H9 (cell line): ENCODE data around the gene TLDC2. TPM values are rescaled to one million over a fixed set of nuclear protein-coding genes. Genes with fewer than 3 reads are reported as not detected.

Experiments
- DNase-seq: peaks from one replicate; pipeline ENCODE4 v3.0.0-alpha.2; 2017
- H2AFZ ChIP-seq: one replicate; pipeline ENCODE4 v1.6.1; 2013; ENCODE audit warnings: mild to moderate bottlenecking, low read length, control low read depth, moderate library complexity
- H2AK5ac ChIP-seq: 2 replicates; pipeline ENCODE4 v1.6.1; 2013; ENCODE audit warnings: low read length, control low read depth, mixed read lengths; ENCODE audit not compliant: insufficient read length
- H2BK120ac ChIP-seq: one replicate; pipeline ENCODE4 v1.6.1; 2013; ENCODE audit warnings: low read depth, mild to moderate bottlenecking, low read length, control low read depth, inconsistent platforms; ENCODE audit not compliant: poor library complexity, severe bottlenecking
- H2BK12ac ChIP-seq: 2 replicates; pipeline ENCODE4 v1.6.1; 2013; ENCODE audit warnings: low read length, control low read depth, mixed read lengths, low read depth; ENCODE audit not compliant: insufficient read length
- H2BK15ac ChIP-seq: 2 replicates; pipeline ENCODE4 v1.6.1; 2013; ENCODE audit warnings: low read depth, low read length, control low read depth
- H2BK20ac ChIP-seq: one replicate; pipeline ENCODE4 v1.6.1; 2013; ENCODE audit warnings: low read depth, mild to moderate bottlenecking, low read length, control low read depth, inconsistent platforms; ENCODE audit not compliant: poor library complexity, severe bottlenecking
- H2BK5ac ChIP-seq: 2 replicates; pipeline ENCODE4 v1.6.1; 2013; ENCODE audit warnings: low read length, control low read depth, mixed read lengths; ENCODE audit not compliant: insufficient read length
- H3K14ac ChIP-seq: 2 replicates; pipeline ENCODE4 v1.6.1; 2013; ENCODE audit warnings: low read length, control low read depth; ENCODE audit not compliant: insufficient read depth
- H3K18ac ChIP-seq: 2 replicates; pipeline ENCODE4 v1.6.1; 2013; ENCODE audit warnings: low read depth, mild to moderate bottlenecking, mixed read lengths, low read length, control low read depth; ENCODE audit not compliant: insufficient read length
- H3K23ac ChIP-seq: 2 replicates; pipeline ENCODE4 v1.6.1; 2013; ENCODE audit warnings: low read length, control low read depth, mixed read lengths, low read depth; ENCODE audit not compliant: insufficient read length
- H3K23me2 ChIP-seq: 2 replicates; pipeline ENCODE4 v1.6.1; 2013; ENCODE audit warnings: low read depth, mild to moderate bottlenecking, mixed read lengths, low read length, control low read depth; ENCODE audit not compliant: insufficient read length, poor library complexity, severe bottlenecking
- H3K27ac ChIP-seq: 2 replicates; pipeline ENCODE4 v1.5.1; 2013; ENCODE audit warnings: low read length, control low read depth, mixed read lengths, low read depth; ENCODE audit not compliant: insufficient read length
- H3K27me3 ChIP-seq: 2 replicates; pipeline ENCODE4 v1.6.1; 2013; ENCODE audit warnings: low read length, control low read depth, inconsistent platforms; ENCODE audit not compliant: insufficient read depth
- H3K4ac ChIP-seq: 2 replicates; pipeline ENCODE4 v1.6.1; 2013; ENCODE audit warnings: low read depth, mild to moderate bottlenecking, control low read depth, inconsistent platforms, low read length, moderate library complexity
- H3K4me1 ChIP-seq: 2 replicates; pipeline ENCODE4 v1.6.1; 2013; ENCODE audit warnings: low read length, control low read depth, inconsistent platforms; ENCODE audit not compliant: insufficient read depth
- H3K4me2 ChIP-seq: 2 replicates; pipeline ENCODE4 v1.6.1; 2013; ENCODE audit warnings: low read length, control low read depth, mixed read lengths; ENCODE audit not compliant: insufficient read length, insufficient read depth
- H3K56ac ChIP-seq: 2 replicates; pipeline ENCODE4 v1.6.1; 2013; ENCODE audit warnings: low read depth, mild to moderate bottlenecking, mixed read lengths, low read length, control low read depth; ENCODE audit not compliant: insufficient read length
- H3K79me1 ChIP-seq: 2 replicates; pipeline ENCODE4 v1.6.1; 2013; ENCODE audit warnings: low read depth, mild to moderate bottlenecking, moderate library complexity, low read length, control low read depth, inconsistent platforms; ENCODE audit not compliant: insufficient read depth, poor library complexity, severe bottlenecking
- H3K79me2 ChIP-seq: 2 replicates; pipeline ENCODE4 v1.6.1; 2013; ENCODE audit warnings: low read length, control low read depth, inconsistent platforms; ENCODE audit not compliant: insufficient read depth
- H3K9ac ChIP-seq: 2 replicates; pipeline ENCODE4 v1.6.1; 2013; ENCODE audit warnings: low read length, control low read depth, mixed read lengths; ENCODE audit not compliant: insufficient read length; ENCODE audit errors: extremely low read depth
- H3K9me3 ChIP-seq: one replicate; pipeline ENCODE4 v1.6.1; 2013; ENCODE audit warnings: low read depth, low read length, inconsistent platforms; ENCODE audit not compliant: control insufficient read depth
- H3T11ph ChIP-seq: one replicate; pipeline ENCODE4 v1.6.1; 2013; ENCODE audit warnings: mild to moderate bottlenecking, low read length, control low read depth, inconsistent platforms
- H4K20me1 ChIP-seq: one replicate; pipeline ENCODE4 v1.6.1; 2013; ENCODE audit not compliant: control insufficient read depth, insufficient read length, insufficient read depth
- H4K5ac ChIP-seq: 2 replicates; pipeline ENCODE4 v1.6.1; 2013; ENCODE audit warnings: low read depth, mild to moderate bottlenecking, mixed read lengths, low read length, control low read depth; ENCODE audit not compliant: insufficient read length
- H4K8ac ChIP-seq: replicated peaks from 2 replicates; pipeline ENCODE4 v1.6.1; 2013; ENCODE audit warnings: low read length, control low read depth, mixed read lengths, low read depth; ENCODE audit not compliant: insufficient read length
- H4K91ac ChIP-seq: 2 replicates; pipeline ENCODE4 v1.6.1; 2013; ENCODE audit warnings: low read depth, mild to moderate bottlenecking, moderate library complexity, mixed read lengths, low read length, control low read depth; ENCODE audit not compliant: insufficient read length
- H3K27ac Mint-ChIP-seq, 3 experiments: 2 replicates in 2 of 3; 3 replicates in 1 of 3; pipeline ENCODE4 v1.8.0; 2020 to 2021; ENCODE audit warnings: mixed read lengths in 3 of 3, mild to moderate bottlenecking in 1 of 3, moderate library complexity in 1 of 3
- H3K27me3 Mint-ChIP-seq: 2 replicates; pipeline ENCODE4 v1.8.0; 2021; ENCODE audit warnings: low read depth, mild to moderate bottlenecking, moderate library complexity, mixed read lengths
- H3K36me3 Mint-ChIP-seq, 3 experiments: 2 replicates in 2 of 3; 3 replicates in 1 of 3; pipeline ENCODE4 v1.8.0; 2020 to 2021; ENCODE audit warnings: low read depth in 3 of 3, mixed read lengths in 3 of 3; ENCODE audit not compliant: insufficient read depth in 1 of 3
- H3K4me1 Mint-ChIP-seq, 2 experiments: 2 replicates each; pipeline ENCODE4 v1.8.0; 2020; ENCODE audit warnings: mixed read lengths in 2 of 2
- H3K4me3 Mint-ChIP-seq, 2 experiments: 2 replicates in 1 of 2; 3 replicates in 1 of 2; pipeline ENCODE4 v1.8.0; 2020 to 2021; ENCODE audit warnings: mild to moderate bottlenecking in 2 of 2, mixed read lengths in 2 of 2, moderate library complexity in 1 of 2
- H3K9me3 Mint-ChIP-seq, 2 experiments: 2 replicates in 1 of 2; 3 replicates in 1 of 2; pipeline ENCODE4 v1.8.0; 2020; ENCODE audit warnings: mild to moderate bottlenecking in 2 of 2, mixed read lengths in 2 of 2, moderate library complexity in 1 of 2
- CTCF ChIP-seq: fragments of 200-600 bp; sonication (generic); conservative IDR thresholded peaks from 3 replicates; pipeline ENCODE4 v1.8.0; 2021; ENCODE audit warnings: antibody characterized with exemption, mild to moderate bottlenecking
- WGBS: extraction: QIAGEN DNeasy Blood & Tissue Kit; methylation state at CpG from one replicate; pipeline ENCODE4 v1.1.7; 2013; ENCODE audit warnings: missing lambda C conversion rate, low lambda C conversion rate, mixed read lengths; ENCODE audit not compliant: insufficient read length; ENCODE audit errors: extremely low coverage; 5-methylcytosine and 5-hydroxymethylcytosine counted together
- total RNA-seq: library from RNA; stranded (reverse); gene quantifications from 2 replicates; pipeline ENCODE4 v1.2.1, GENCODE V29; 2021

Gene TLDC2
- total RNA-seq, 1 experiment from 2014 or later = 0.11 TPM

- H3K23ac ChIP-seq = no peak overlapping the region
- no peak for DNase-seq
- H3K56ac ChIP-seq = no peak overlapping the region
- peaks cover 2% of the 10 kb centered on the region; the same call in 1 of the 2 replicates for H3K4me1 ChIP-seq
- Mint-ChIP-seq H3K9me3 (no peaks in the 10 kb centered on the region), H3K4me3 (peak overlapping the region; percentile 62 to 82), H3K36me3 (peaks cover 0 to 9% (median 4%) of the 10 kb centered on the region in 3 experiments; a peak in 5 of 7 replicates), H3K27ac (no peak overlapping the region), H3K27me3 (peaks cover 30% of the 10 kb centered on the region), H3K4me1 (peaks cover 25 to 32% of the 10 kb centered on the region in 2 experiments)
- H4K91ac ChIP-seq = no peak overlapping the region
- no peaks in the 10 kb centered on the region for H3K79me1 ChIP-seq
- no peak overlapping the region for H2AK5ac ChIP-seq
- no peaks in the 10 kb centered on the region for H3K27me3 ChIP-seq
- no peaks in the 10 kb centered on the region for H4K20me1 ChIP-seq
- peaks cover 3% of the 10 kb centered on the region for H3K23me2 ChIP-seq
- WGBS = no CpG with 5 or more reads among the region's 9 CpGs
- no peak overlapping the region for H3K27ac ChIP-seq
- no peak overlapping the region for H2BK20ac ChIP-seq
- H3K4ac ChIP-seq = no peak overlapping the region
- TF ChIP-seq CTCF = no peak
- H3K14ac ChIP-seq = peak overlapping the region; percentile 82
- no peak overlapping the region for H2BK5ac ChIP-seq
- H3K9me3 ChIP-seq = no peaks in the 10 kb centered on the region
- no peaks in the 10 kb centered on the region for H3K79me2 ChIP-seq
- no peak overlapping the region for H2BK15ac ChIP-seq
- no peak overlapping the region for H2BK120ac ChIP-seq
- H2BK12ac ChIP-seq = no peak overlapping the region
- no peak overlapping the region for H4K5ac ChIP-seq
- H2AFZ ChIP-seq = no peak overlapping the region
- no peak overlapping the region for H3K9ac ChIP-seq
- H3T11ph ChIP-seq = no peak overlapping the region
- peak overlapping the region; percentile 68 for H3K18ac ChIP-seq
- H3K4me2 ChIP-seq = peak overlapping the region; percentile 10
- H4K8ac ChIP-seq = no peak overlapping the region
These were observed 10.7 kb upstream of the TLDC2 start for GRCh38 chr20:36865076-36865860.
